CD4-positive, alpha-beta T cell (primary cell): ENCODE results near the gene GPSM3. TPM values are rescaled to one million over a fixed set of nuclear protein-coding genes. Genes with fewer than 3 reads are reported as not detected.
A peak's percentile ranks its signal among the peaks of the same experiment; 100 is the strongest.

Experiments
- ATAC-seq: fragments of 200-7000 bp; cut with Tn5 transposase; one replicate; pipeline ENCODE4 v1.10.0; 2022; ENCODE audit warnings: mild to moderate bottlenecking; ENCODE audit not compliant: poor library complexity
- CTCF ChIA-PET: fragments of 350-600 bp; sonication (Branson Sonifier 250); formaldehyde crosslinking; loops from one replicate; lab custom pipeline; 2021; ENCODE audit warnings: antibody characterized with exemption, inconsistent platforms; lab: Charles Lee
- POLR2A ChIA-PET: fragments of 350-600 bp; sonication (Branson Sonifier 250); formaldehyde crosslinking; loops from one replicate; lab custom pipeline; 2021; ENCODE audit warnings: antibody characterized with exemption, inconsistent platforms; lab: Charles Lee
- DNase-seq, 14 experiments: peaks; one replicate each; pipeline ENCODE4 v3.0.0-alpha.2; 2013 to 2020; ENCODE audit warnings: mixed read lengths in 2 of 14
- H3K27ac ChIP-seq, 2 donors: one replicate each; pipeline versions ENCODE4 v1.5.1 to v1.7.0; 2013; ENCODE audit warnings: low read length in 2 of 2, low read depth in 1 of 2, mild to moderate bottlenecking in 1 of 2
- H3K27me3 ChIP-seq, 2 experiments: 1 replicate in 1 of 2; 2 replicates in 1 of 2; pipeline versions ENCODE4 v1.6.1 to v1.7.0; 2013; ENCODE audit warnings: low read length in 2 of 2, control low read depth in 1 of 2, mild to moderate bottlenecking in 1 of 2, moderate library complexity in 1 of 2; ENCODE audit not compliant: insufficient read depth in 2 of 2, control insufficient read depth in 1 of 2
- H3K36me3 ChIP-seq: one replicate; pipeline ENCODE4 v1.6.1; 2013; ENCODE audit warnings: low read length, control low read depth; ENCODE audit not compliant: insufficient read depth
- H3K4me1 ChIP-seq: one replicate; pipeline ENCODE4 v1.6.1; 2013; ENCODE audit warnings: low read length, control low read depth; ENCODE audit not compliant: insufficient read depth
- H3K4me3 ChIP-seq: one replicate; pipeline ENCODE4 v1.5.1; 2013; ENCODE audit warnings: mild to moderate bottlenecking, low read length, moderate library complexity
- H3K9me3 ChIP-seq, 2 experiments: 1 replicate in 1 of 2; 2 replicates in 1 of 2; pipeline versions ENCODE4 v1.6.1 to v1.7.0; 2013; ENCODE audit warnings: low read length in 2 of 2, mild to moderate bottlenecking in 2 of 2, control low read depth in 1 of 2, moderate library complexity in 1 of 2; ENCODE audit not compliant: control insufficient read depth in 1 of 2, insufficient read depth in 1 of 2
- H3K27ac Mint-ChIP-seq: one replicate; pipeline ENCODE4 v1.8.0; 2020; ENCODE audit warnings: mixed read lengths
- H3K27me3 Mint-ChIP-seq: one replicate; pipeline ENCODE4 v1.8.0; 2021; ENCODE audit warnings: mixed read lengths
- H3K36me3 Mint-ChIP-seq: one replicate; pipeline ENCODE4 v1.8.0; 2021; ENCODE audit warnings: low read depth, mixed read lengths
- H3K4me1 Mint-ChIP-seq: one replicate; pipeline ENCODE4 v1.8.0; 2021; ENCODE audit warnings: low read depth, mixed read lengths
- H3K4me3 Mint-ChIP-seq: one replicate; pipeline ENCODE4 v1.8.0; 2020; ENCODE audit warnings: mild to moderate bottlenecking, mixed read lengths
- H3K9me3 Mint-ChIP-seq: one replicate; pipeline ENCODE4 v1.8.0; 2020; ENCODE audit warnings: mixed read lengths
- CTCF ChIP-seq: fragments of 200-600 bp; IDR thresholded peaks from one replicate; pipeline ENCODE4 v1.8.0; 2022; ENCODE audit warnings: antibody characterized with exemption, mild to moderate bottlenecking
- intact Hi-C, 2 experiments: fragments of 100-400 bp; cut with DNase I in 1 of 2; cut with micrococcal nuclease in 1 of 2; formaldehyde crosslinking; loops; one replicate each; pipeline versions ENCODE4 v1.15.1 to v1.9.0; 2023 to 2025; cut with DNase I, micrococcal nuclease
- total RNA-seq, 174 experiments: library from RNA in 2 of 174; stranded (reverse) in 2 of 174; gene quantifications; one replicate each; pipeline ENCODE4 v1.2.3 and lab custom pipeline; 2021 to 2026

The GPSM3 gene
- total RNA-seq, 2 experiments from 2014 or later: 190 to 202 TPM

GRCh38 chr6:32176476-32177182 lies 15.8 kb downstream of the GPSM3 start:
- intact Hi-C loops: loop anchor here (1.0 to 10.0 kb wide), 5 partner anchors 15 to 219 kb away; partner anchors contain the start of genes FKBPL (in 2 of the 2), DXO (in 1 of the 2), NELFE (in 1 of the 2) and SKIC2 (in 1 of the 2)
- H3K27ac ChIP-seq: peak overlapping the region; percentile 93 to 98
- Mint-ChIP-seq H3K27me3 (no peaks in the 10 kb centered on the region), H3K4me3 (peak overlapping the region; percentile 91), H3K4me1 (peaks cover 71% of the 10 kb centered on the region), H3K9me3 (no peaks in the 10 kb centered on the region), H3K36me3 (peaks cover 39% of the 10 kb centered on the region), H3K27ac (peak overlapping the region; percentile 85)
- peaks cover 71% of the 10 kb centered on the region for H3K4me1 ChIP-seq
- ChIA-PET POLR2A (interaction anchor here (1.0 to 8.1 kb wide), 9 partner anchors 8 to 795 kb away, joined by 3 to 242 read pairs (median 4); partner anchors contain the start of genes ATF6B, BAG6, FKBPL and GPSM3), CTCF (interaction anchor here (2.8 kb wide), 1 partner anchor 19 kb away, joined by 14 read pairs; no protein-coding TSS in a partner anchor)
- H3K36me3 ChIP-seq: peaks cover 16% of the 10 kb centered on the region
- TF ChIP-seq CTCF: no peak
- H3K27me3 ChIP-seq: no peaks in the 10 kb centered on the region
- no peak for DNase-seq
- no peaks in the 10 kb centered on the region for H3K9me3 ChIP-seq
- H3K4me3 ChIP-seq: peak overlapping the region; percentile 91
- ATAC-seq: no peak

- intact Hi-C loops: loop anchor here (1.0 to 10.0 kb wide), 4 partner anchors 15 to 219 kb away; partner anchors contain the start of genes DXO (in 1 of the 2), NELFE (in 1 of the 2) and SKIC2 (in 1 of the 2)
- CTCF ChIA-PET: interaction anchor here (2.8 kb wide), 1 partner anchor 20 kb away, joined by 14 read pairs; no protein-coding TSS in a partner anchor
- H3K27me3 Mint-ChIP-seq: no peaks in the 10 kb centered on the region
- Histone ChIP-seq H3K36me3 (peaks cover 9% of the 10 kb centered on the region), H3K4me1 (peaks cover 66% of the 10 kb centered on the region), H3K27me3 (no peaks in the 10 kb centered on the region), H3K9me3 (no peaks in the 10 kb centered on the region), H3K27ac (peak within 1 kb of the TSS; percentile 93 to 98), H3K4me3 (peak within 1 kb of the TSS; percentile 91)
- peaks cover 37% of the 10 kb centered on the region for H3K36me3 Mint-ChIP-seq
- TF ChIP-seq CTCF: no peak
- DNase-seq (peak; percentile 93 to 98 (median 97)), ATAC-seq (peak; percentile 41)
- POLR2A ChIA-PET: interaction anchor here (1.2 to 8.1 kb wide), 4 partner anchors 17 to 796 kb away, joined by 3 to 242 read pairs (median 30); partner anchors contain the start of genes ATF6B, FKBPL, GPSM3 and PBX2
- no peaks in the 10 kb centered on the region for H3K9me3 Mint-ChIP-seq
- H3K27ac Mint-ChIP-seq: peak within 1 kb of the TSS; percentile 85
- H3K4me1 Mint-ChIP-seq: peaks cover 78% of the 10 kb centered on the region
- H3K4me3 Mint-ChIP-seq: peak within 1 kb of the TSS; percentile 91
These were observed 16.6 kb downstream of the GPSM3 start, which contains the start of gene AGPAT1 for GRCh38 chr6:32175711-32176475. Gene AGPAT1, minus strand, starts transcription at chr6:32176084. Its CDS starts 4,588 bp downstream, at chr6:32171496.

GRCh38 chr6:32175322-32175710 lies 17.1 kb downstream of the GPSM3 start:
- Histone ChIP-seq H3K27me3 (no peaks in the 10 kb centered on the region), H3K36me3 (peaks cover 8% of the 10 kb centered on the region), H3K9me3 (no peaks in the 10 kb centered on the region), H3K27ac (peak overlapping the region; percentile 56 to 93), H3K4me3 (peak overlapping the region; percentile 91), H3K4me1 (peaks cover 63% of the 10 kb centered on the region)
- no peak for TF ChIP-seq CTCF
- Mint-ChIP-seq H3K27me3 (no peaks in the 10 kb centered on the region), H3K9me3 (no peaks in the 10 kb centered on the region), H3K36me3 (peaks cover 37% of the 10 kb centered on the region), H3K4me3 (peak overlapping the region; percentile 91), H3K4me1 (peaks cover 77% of the 10 kb centered on the region), H3K27ac (peak overlapping the region; percentile 85)
- intact Hi-C loops: loop anchor here (5.0 to 10.0 kb wide), 2 partner anchors 201 to 218 kb away; partner anchors contain the start of genes DXO (in 1 of the 2), NELFE (in 1 of the 2) and SKIC2 (in 1 of the 2)
- no peak for DNase-seq
- CTCF ChIA-PET: no interaction called here
- no peak for ATAC-seq
- POLR2A ChIA-PET: interaction anchor here (8.1 kb wide), 1 partner anchor 17 kb away, joined by 242 read pairs; the partner anchor contains the start of genes GPSM3 and PBX2
